GM21515 (cell line): ENCODE measurements around the gene ANTKMT.

Source experiments
- ATAC-seq: cut with Tn5 transposase; IDR thresholded peaks from one replicate; pipeline ENCODE4 v1.9.1; 2021; ENCODE audit not compliant: unreplicated experiment

ANTKMT gene

DNA sequence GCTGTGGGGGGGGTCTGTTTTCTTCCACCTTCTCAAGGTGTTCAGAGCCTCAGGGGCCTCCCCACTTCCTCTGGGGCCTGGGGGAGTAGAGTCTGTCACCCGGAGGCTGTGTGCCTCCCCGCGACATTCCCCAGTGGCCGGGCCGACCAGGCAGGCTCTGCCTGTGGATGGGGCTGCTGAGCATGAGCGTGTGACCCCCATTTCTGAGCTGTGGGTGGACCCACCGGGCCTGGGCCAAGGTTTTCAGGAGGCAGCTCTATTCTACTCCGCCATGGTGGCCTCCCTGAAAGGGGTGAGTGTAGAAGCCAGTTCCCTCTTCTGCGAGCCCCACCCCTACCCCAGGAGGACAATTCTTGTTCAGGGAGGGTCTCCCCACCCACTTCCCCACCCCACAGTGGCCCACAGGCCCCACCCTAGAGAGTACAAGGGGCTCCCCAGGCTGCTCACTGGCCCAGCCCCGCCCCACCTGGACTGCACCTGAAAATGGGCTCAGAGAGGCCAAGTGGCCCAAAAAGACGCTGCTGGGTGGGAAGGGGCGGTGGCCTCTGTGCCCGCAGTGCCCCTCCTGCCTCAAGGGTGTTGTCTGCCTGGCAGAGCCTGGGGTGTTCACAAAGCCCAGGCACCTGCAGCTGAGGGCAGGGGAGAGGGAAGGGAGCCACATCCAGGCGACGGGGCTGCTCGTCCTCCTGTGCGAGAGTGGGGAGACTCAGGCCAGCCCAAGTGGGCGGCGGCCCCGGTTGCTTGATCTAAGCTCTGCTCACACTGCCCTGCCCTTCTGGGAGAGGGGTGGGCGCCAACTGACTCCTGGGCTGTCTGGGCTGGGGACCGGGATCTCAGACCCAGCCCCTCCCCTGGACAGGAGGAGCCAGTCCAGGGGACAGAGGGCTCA, 40.9 kb downstream of the ANTKMT start:
- ATAC-seq: no peak

DNA sequence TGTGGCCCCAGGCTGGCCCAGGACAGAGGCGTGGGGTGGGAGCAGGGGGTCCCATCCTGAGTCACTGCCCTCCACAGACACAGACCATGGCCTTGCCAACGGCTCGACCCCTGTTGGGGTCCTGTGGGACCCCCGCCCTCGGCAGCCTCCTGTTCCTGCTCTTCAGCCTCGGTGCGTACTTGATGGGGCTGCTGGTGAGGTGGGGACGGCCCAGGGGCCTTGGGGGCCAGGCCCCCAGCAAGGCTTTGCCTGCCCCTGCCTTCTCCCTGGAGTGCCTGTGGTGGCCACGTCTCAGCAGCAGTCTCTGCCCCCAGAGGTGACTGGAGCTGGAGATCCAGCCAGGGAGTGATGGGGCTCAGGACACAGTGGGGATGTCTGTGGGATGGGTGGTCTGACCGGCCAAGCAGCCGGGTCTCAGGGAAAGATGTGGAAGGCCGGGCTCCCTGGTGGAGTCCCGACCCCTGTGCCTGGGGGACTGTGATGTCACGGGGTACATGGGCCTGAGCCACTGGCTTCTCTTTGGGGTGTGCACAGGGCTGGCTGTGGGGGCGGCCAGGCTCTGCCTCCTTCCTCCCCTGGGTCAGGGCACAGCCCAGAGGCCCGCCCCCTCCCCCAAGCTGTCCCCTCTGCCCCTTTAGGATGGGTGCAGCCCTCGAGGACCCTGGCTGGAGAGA, 41.8 kb downstream of the ANTKMT start:
- no peak for ATAC-seq

DNA sequence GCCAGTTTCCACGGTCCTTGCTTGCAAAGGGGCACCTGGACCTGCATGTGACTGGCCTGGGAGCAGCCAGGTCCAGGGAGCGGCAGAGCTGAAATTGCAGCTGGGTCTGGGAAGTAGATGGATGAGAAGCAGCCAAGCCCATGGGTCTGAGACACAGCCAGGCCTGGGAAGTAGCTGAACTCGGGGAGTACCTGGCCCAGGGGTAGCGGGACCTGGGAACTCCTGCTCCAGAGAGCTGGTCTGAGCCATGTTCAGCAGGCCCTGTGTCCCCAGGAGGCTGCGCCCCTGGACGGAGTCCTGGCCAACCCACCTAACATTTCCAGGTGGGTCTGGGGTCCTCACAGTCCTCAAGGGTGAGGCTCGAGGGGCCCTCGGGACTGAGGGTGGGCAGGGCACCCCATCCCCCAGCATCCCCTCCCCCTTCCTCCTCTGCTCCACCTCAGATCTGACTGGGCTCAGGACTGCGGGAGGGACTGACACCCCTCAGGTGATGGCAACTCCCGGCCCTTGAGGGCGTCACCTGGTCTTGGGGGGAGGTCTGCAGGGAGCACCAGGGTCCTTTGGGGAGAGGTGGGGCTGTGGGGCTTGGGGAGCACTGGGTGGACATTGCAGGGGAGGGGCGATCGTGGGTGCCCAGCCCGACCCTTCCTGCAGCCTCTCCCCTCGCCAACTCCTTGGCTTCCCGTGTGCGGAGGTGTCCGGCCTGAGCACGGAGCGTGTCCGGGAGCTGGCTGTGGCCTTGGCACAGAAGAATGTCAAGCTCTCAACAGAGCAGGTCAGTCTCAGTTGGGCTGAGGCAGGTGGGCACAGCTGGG, 42.6 kb downstream of the ANTKMT start:
- ATAC-seq: no peak

DNA sequence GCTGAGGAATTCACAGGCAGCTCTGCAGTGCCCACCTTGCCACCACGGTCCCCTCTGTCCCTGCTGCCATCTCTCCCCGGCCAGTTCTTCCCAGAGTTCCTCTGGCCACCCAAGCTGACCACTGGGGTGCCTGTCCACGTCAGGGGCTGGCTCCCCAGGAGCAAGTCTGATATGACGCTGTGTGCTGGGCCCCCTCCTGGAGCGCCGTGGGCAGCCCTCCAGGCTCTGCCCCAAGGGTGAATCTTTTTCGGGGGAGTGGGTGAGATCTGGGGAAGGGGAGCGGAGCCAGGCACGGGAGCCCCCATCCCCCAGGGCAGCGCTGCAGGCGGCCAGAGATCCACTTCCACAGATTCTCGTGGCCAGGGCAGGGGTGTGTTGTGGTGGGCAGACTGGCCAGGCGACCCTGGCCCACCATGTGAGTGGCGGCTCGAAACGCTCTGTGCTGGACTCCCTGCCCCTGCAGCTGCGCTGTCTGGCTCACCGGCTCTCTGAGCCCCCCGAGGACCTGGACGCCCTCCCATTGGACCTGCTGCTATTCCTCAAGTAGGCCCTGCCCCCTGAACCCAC, 43.3 kb downstream of the ANTKMT start:
- ATAC-seq: no peak

DNA sequence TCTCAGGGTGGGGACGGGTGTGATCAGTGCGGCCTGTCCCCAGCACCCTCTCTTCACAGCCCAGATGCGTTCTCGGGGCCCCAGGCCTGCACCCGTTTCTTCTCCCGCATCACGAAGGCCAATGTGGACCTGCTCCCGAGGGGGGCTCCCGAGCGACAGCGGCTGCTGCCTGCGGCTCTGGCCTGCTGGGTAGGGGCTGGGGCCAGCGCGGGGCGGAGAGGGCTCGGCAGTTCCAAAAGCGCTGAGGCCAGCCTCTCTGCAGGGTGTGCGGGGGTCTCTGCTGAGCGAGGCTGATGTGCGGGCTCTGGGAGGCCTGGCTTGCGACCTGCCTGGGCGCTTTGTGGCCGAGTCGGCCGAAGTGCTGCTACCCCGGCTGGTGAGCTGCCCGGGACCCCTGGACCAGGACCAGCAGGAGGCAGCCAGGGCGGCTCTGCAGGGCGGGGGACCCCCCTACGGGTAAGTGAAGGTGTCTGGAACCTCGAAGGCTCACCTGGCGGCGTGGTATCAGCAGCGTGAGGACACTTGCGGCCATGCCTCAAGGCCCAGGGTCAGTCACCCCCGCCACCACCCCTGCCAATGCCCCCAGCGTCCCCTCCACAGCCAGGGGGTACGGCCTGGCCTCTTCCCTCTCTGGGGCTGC, 44.0 kb downstream of the ANTKMT start:
- no peak for ATAC-seq

DNA sequence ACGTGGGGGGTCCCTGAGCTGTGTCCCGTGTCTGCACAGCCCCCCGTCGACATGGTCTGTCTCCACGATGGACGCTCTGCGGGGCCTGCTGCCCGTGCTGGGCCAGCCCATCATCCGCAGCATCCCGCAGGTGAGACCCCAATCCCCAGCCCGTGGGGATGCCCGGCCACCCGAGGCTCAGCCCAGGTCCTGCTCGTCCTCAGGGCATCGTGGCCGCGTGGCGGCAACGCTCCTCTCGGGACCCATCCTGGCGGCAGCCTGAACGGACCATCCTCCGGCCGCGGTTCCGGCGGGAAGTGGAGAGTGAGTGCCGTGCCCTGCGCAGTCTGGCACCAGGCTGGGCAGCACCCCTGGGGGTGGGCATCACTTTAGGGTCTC, 44.5 kb downstream of the ANTKMT start:
- ATAC-seq: no peak

DNA sequence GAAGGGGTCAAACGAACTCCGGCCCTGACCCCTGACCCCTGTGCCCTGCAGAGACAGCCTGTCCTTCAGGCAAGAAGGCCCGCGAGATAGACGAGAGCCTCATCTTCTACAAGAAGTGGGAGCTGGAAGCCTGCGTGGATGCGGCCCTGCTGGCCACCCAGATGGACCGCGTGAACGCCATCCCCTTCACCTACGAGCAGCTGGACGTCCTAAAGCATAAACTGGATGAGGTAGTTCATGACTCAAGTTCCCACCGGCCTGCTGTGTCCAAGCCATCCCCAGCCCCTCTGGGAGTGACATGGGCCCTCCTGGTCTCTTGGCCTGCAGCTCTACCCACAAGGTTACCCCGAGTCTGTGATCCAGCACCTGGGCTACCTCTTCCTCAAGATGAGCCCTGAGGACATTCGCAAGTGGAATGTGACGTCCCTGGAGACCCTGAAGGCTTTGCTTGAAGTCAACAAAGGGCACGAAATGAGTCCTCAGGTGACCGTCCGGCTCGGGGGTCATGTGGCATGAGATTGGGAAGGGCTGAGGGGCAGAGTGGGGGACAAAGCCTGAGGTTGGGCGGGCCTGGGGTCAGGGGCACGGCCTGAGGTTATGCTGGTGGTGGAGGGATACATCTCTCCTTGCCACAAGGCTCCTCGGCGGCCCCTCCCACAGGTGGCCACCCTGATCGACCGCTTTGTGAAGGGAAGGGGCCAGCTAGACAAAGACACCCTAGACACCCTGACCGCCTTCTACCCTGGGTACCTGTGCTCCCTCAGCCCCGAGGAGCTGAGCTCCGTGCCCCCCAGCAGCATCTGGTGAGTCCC, 45.3 kb downstream of the ANTKMT start:
- no peak for ATAC-seq

DNA sequence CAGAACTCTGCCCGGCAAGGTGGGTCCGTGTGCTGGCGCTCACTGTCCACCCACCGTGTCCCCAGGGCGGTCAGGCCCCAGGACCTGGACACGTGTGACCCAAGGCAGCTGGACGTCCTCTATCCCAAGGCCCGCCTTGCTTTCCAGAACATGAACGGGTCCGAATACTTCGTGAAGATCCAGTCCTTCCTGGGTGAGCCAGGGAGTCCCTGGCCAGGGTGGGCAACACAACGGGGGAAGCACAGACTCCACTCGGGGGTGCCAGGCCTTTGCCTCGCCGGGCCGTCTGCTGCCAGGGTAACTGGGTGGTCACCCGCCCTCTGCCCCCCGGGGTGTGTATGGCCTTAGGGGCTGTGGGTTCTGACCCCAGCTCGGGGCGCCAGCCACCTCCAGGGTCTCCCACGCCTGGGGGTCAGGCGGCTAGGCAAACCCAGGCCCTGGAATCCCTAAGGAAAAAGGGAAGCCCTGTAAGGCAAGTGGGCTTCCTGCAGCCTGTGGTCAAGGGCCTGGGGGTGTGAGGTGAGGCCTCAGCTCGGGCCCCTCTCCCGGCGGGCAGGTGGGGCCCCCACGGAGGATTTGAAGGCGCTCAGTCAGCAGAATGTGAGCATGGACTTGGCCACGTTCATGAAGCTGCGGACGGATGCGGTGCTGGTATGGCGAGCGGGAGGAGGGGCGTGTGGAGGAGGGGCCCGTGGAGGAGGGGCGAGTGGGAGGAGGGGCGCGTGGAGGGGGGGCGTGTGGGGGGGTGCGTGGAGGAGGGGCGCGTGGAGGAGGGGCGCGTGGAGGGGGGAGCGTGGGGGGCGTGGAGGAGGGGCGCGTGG, 46.1 kb downstream of the ANTKMT start:
- no peak for ATAC-seq

DNA sequence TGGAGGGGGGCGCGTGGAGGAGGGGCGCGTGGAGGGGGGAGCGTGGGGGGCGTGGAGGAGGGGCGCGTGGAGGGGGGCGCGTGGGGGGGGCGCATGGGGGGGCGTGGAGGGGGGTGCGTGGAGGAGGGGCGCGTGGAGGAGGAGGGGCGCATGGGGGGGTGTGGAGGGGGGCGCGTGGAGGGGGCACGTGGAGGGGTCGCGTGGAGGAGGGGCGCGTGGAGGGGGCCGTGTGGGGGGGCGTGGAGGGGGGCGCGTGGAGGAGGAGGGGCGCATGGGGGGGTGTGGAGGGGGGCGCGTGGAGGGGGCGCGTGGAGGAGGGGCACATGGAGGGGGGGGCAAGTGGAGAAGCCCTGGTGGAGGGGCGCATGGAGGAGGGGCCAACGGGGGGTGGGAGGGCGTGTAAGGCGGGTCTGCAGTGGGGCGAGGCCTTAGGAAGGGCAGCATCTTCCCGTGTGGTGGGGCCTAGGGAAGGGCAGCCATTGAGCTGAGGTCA, 46.8 kb downstream of the ANTKMT start:
- ATAC-seq: no peak

DNA sequence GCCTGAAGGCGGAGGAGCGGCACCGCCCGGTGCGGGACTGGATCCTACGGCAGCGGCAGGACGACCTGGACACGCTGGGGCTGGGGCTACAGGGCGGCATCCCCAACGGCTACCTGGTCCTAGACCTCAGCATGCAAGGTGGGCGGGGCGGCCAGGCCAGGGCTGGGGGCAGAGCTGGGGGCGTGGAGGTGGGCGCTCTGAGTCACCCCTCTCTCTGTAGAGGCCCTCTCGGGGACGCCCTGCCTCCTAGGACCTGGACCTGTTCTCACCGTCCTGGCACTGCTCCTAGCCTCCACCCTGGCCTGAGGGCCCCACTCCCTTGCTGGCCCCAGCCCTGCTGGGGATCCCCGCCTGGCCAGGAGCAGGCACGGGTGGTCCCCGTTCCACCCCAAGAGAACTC, 47.5 kb downstream of the ANTKMT start:
- ATAC-seq: no peak

DNA sequence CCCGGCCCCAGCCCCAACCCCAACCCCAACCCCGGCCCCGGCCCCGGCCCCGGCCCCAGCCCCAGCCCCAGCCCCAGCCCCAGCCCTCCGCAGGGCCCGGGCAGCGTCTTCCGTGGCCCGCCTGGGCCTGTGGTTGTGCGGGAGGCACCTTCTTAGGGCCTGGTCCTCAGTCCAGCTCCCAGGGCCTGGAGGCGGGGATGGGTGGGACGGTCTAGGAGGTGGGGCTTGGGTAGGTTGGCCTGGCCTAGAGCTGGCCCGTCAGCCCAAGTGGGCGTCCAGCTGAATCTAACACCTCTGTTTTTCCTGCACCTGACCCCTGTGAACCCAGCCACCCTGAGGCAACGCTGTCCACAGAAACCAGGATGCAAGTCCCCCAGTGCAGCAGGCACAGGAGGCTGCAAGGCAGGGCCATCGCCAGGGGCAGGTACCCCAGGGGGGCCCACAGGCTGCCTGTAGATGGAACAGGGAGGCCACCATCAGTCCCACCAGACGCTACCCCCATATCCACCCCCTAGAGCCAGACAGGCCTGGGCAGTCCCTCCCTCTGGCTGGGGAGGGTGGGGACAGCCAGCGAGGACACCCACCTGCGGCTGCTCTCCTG, 48.3 kb downstream of the ANTKMT start:
- no peak for ATAC-seq

DNA sequence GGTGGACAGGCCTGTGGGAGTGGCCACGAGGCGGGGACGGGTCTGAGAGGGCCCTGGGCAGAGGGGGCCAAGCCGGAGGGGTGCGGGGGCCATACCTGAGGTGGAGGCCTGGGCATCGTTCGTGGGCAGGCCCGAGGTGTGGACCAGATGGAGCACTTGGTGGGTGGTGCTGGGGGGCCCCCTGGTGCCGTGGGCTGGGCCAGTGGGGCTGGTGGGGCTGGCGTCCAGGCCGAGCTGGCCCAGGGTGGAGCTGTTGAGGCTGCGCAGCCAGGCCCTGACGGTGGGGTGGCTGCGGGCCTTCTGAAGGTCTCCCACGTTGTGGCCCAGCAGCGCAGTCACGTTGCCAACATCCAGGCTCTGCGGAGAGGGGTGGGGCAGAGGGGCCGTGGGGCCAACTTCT, 49.0 kb downstream of the ANTKMT start:
- ATAC-seq: no peak

DNA sequence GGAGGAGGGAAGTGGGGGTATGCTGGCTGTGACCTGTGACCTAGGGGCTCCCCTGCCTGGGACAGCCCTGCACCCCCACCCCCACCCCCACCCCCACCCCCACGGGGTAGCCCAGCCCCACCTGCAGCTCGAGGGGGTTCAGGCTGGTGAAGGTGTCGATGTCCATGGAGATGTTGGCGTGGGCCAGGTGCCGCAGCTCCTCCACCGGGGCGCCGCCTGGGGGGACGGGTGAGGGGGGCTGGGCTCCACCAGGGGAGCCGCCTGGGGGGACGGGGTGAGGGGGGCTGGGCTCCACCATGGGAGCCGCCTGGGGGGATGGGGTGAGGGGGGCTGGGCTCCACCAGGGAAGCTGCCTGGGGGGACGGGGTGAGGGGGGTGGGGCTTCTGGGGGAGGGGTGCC, 49.5 kb downstream of the ANTKMT start:
- no peak for ATAC-seq
